SK-N-SH treated with all-trans-retinoic acid at 6 μM for 48 hours (cell line): ENCODE data around the gene SLC25A18.

Source experiments
- ARNTL ChIP-seq: fragments of 450-650 bp; formaldehyde crosslinking; IDR thresholded peaks from 2 replicates; pipeline ENCODE4 v1.5.0; 2020; ENCODE audit warnings: low read depth, mild to moderate bottlenecking, moderate library complexity, borderline replicate concordance
- BACH2 ChIP-seq: fragments of 250-450 bp; sonication (Bioruptor Pico); IDR thresholded peaks from 2 replicates; pipeline ENCODE4 v1.9.0; 2021; ENCODE audit warnings: mild to moderate bottlenecking, borderline replicate concordance
- CSDC2 ChIP-seq: fragments of 250-450 bp; sonication (Bioruptor Pico); IDR thresholded peaks from 2 replicates; pipeline ENCODE4 v1.5.0; 2020; ENCODE audit warnings: mild to moderate bottlenecking, moderate library complexity
- RARB ChIP-seq: fragments of 250-450 bp; sonication (Bioruptor Pico); IDR thresholded peaks from 2 replicates; pipeline ENCODE4 v1.8.0; 2021; ENCODE audit warnings: mild to moderate bottlenecking, moderate library complexity
- TSHZ2 ChIP-seq: fragments of 250-450 bp; sonication (Bioruptor Pico); IDR thresholded peaks from 2 replicates; pipeline ENCODE4 v1.5.0; 2020; ENCODE audit warnings: mild to moderate bottlenecking, moderate library complexity
- ZC3H10 ChIP-seq: fragments of 250-450 bp; sonication (Bioruptor Pico); IDR thresholded peaks from 2 replicates; pipeline ENCODE4 v1.5.1; 2021; ENCODE audit warnings: mild to moderate bottlenecking, moderate library complexity
- ZFP3 ChIP-seq: fragments of 250-450 bp; sonication (Bioruptor Pico); IDR thresholded peaks from 2 replicates; pipeline ENCODE4 v1.5.0; 2020; ENCODE audit warnings: mild to moderate bottlenecking, moderate library complexity
- ZFP30 ChIP-seq: fragments of 450-650 bp; formaldehyde crosslinking; IDR thresholded peaks from 2 replicates; pipeline ENCODE4 v1.5.0; 2022; ENCODE audit warnings: mild to moderate bottlenecking, moderate library complexity
- ZNF70 ChIP-seq: fragments of 450-650 bp; formaldehyde crosslinking; IDR thresholded peaks from 2 replicates; pipeline ENCODE4 v1.5.0; 2020; ENCODE audit warnings: mild to moderate bottlenecking, moderate library complexity
- TF ChIP-seq, protein P1 (sequence below): fragments of 250-450 bp; sonication (Bioruptor Pico); IDR thresholded peaks from 2 replicates; pipeline ENCODE4 v1.5.1; 2021; ENCODE audit warnings: mild to moderate bottlenecking, moderate library complexity
- TF ChIP-seq, protein P2 (sequence below): fragments of 250-450 bp; sonication (Bioruptor Pico); IDR thresholded peaks from 2 replicates; pipeline ENCODE4 v1.8.0; 2020; ENCODE audit warnings: mild to moderate bottlenecking, moderate library complexity, borderline replicate concordance

DNA sequence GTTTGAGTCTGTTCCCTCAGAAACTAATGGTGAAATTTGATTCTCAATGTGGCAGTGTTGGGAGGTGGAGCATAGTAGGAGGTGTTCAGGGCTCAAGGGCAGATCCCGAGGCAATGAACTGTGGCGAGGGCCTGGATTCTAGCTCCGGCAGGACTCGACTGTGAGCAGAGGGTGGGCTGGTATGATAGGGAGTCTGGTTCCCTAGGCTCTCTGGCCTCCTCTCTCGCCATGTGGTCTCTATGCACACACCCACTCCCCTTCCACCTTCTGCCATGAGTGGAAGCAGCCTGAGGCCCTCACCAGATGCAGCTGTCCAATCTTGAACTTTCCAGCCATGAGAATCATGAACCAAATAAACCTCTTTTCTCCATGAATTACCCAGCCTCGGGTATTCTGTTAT lies 32.9 kb downstream of the SLC25A18 start:
- TF ChIP-seq ARNTL (CRISPR knock-in tag) = no peak
- TF ChIP-seq TSHZ2 (CRISPR knock-in tag) = no peak
- no peak for TF ChIP-seq RARB (CRISPR knock-in tag)
- TF ChIP-seq ZC3H10 = no peak
- no peak for TF ChIP-seq CSDC2 (CRISPR knock-in tag)
- no peak for TF ChIP-seq BACH2 (CRISPR knock-in tag)
- TF ChIP-seq, protein P1, sequence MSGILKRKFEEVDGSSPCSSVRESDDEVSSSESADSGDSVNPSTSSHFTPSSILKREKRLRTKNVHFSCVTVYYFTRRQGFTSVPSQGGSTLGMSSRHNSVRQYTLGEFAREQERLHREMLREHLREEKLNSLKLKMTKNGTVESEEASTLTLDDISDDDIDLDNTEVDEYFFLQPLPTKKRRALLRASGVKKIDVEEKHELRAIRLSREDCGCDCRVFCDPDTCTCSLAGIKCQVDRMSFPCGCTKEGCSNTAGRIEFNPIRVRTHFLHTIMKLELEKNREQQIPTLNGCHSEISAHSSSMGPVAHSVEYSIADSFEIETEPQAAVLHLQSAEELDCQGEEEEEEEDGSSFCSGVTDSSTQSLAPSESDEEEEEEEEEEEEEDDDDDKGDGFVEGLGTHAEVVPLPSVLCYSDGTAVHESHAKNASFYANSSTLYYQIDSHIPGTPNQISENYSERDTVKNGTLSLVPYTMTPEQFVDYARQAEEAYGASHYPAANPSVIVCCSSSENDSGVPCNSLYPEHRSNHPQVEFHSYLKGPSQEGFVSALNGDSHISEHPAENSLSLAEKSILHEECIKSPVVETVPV (CRISPR knock-in tag) = no peak
- no peak for TF ChIP-seq ZFP30
- TF ChIP-seq, protein P2, sequence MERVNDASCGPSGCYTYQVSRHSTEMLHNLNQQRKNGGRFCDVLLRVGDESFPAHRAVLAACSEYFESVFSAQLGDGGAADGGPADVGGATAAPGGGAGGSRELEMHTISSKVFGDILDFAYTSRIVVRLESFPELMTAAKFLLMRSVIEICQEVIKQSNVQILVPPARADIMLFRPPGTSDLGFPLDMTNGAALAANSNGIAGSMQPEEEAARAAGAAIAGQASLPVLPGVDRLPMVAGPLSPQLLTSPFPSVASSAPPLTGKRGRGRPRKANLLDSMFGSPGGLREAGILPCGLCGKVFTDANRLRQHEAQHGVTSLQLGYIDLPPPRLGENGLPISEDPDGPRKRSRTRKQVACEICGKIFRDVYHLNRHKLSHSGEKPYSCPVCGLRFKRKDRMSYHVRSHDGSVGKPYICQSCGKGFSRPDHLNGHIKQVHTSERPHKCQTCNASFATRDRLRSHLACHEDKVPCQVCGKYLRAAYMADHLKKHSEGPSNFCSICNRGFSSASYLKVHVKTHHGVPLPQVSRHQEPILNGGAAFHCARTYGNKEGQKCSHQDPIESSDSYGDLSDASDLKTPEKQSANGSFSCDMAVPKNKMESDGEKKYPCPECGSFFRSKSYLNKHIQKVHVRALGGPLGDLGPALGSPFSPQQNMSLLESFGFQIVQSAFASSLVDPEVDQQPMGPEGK (CRISPR knock-in tag) = no peak
- TF ChIP-seq ZNF70 = no peak
- no peak for TF ChIP-seq ZFP3 (CRISPR knock-in tag)
